ENCODE measurements around the gene PPIL1.

- no peak for TF ChIP-seq EP300 (IDR thresholded peaks at IDR 0.05)
- TF ChIP-seq POLR2A (IDR thresholded peaks at IDR 0.05): no peak
Observed at GRCh38 chr6:36840432-36841403, 33.9 kb downstream of the PPIL1 start.

Measured in tibial nerve (tissue), 3 donors.